Chondrocyte (in vitro differentiated cells): Measurements from ENCODE around the gene NOX5. TPM values are rescaled to one million over a fixed set of nuclear protein-coding genes. Genes with fewer than 3 reads are reported as not detected.

Experiments used
- DNase-seq: peaks from one replicate; pipeline ENCODE4 v3.0.0; 2021; ENCODE audit warnings: mixed read lengths, low spot score
- H3K27ac Mint-ChIP-seq: one replicate; pipeline ENCODE4 v1.8.0; 2021; ENCODE audit warnings: mild to moderate bottlenecking, moderate library complexity, mixed read lengths; ENCODE audit not compliant: unreplicated experiment
- H3K27me3 Mint-ChIP-seq: 2 replicates; pipeline ENCODE4 v1.8.0; 2021; ENCODE audit warnings: low read depth, mixed read lengths
- H3K36me3 Mint-ChIP-seq: 2 replicates; pipeline ENCODE4 v1.8.0; 2021; ENCODE audit warnings: low read depth, mixed read lengths
- H3K4me1 Mint-ChIP-seq: 2 replicates; pipeline ENCODE4 v1.8.0; 2021; ENCODE audit warnings: low read depth, mild to moderate bottlenecking, mixed read lengths
- H3K4me3 Mint-ChIP-seq: one replicate; pipeline ENCODE4 v1.8.0; 2021; ENCODE audit warnings: mild to moderate bottlenecking, moderate library complexity, mixed read lengths; ENCODE audit not compliant: unreplicated experiment
- H3K9me3 Mint-ChIP-seq: 2 replicates; pipeline ENCODE4 v1.8.0; 2021; ENCODE audit warnings: low read depth, mixed read lengths
- CTCF ChIP-seq: fragments of 200-600 bp; sonication (generic); IDR thresholded peaks from 2 replicates; pipeline ENCODE4 v1.5.0; 2021; ENCODE audit warnings: antibody characterized with exemption, mild to moderate bottlenecking, moderate library complexity
- total RNA-seq: library from RNA; stranded (reverse); gene quantifications from 3 replicates; pipeline ENCODE4 v1.2.1, GENCODE V29; 2021

The NOX5 gene
- total RNA-seq, 1 donor from 2014 or later = not detected

GRCh38 chr15:69060041-69060481 lies 45.6 kb downstream of the NOX5 start:
- H3K4me3 Mint-ChIP-seq = no peak overlapping the region
- no peaks in the 10 kb centered on the region for H3K9me3 Mint-ChIP-seq
- H3K27me3 Mint-ChIP-seq = peaks cover 14% of the 10 kb centered on the region
- no peak overlapping the region for H3K27ac Mint-ChIP-seq
- TF ChIP-seq CTCF = no peak
- H3K36me3 Mint-ChIP-seq = no peaks in the 10 kb centered on the region
- H3K4me1 Mint-ChIP-seq = peaks cover 11% of the 10 kb centered on the region
- no peak for DNase-seq

DNA sequence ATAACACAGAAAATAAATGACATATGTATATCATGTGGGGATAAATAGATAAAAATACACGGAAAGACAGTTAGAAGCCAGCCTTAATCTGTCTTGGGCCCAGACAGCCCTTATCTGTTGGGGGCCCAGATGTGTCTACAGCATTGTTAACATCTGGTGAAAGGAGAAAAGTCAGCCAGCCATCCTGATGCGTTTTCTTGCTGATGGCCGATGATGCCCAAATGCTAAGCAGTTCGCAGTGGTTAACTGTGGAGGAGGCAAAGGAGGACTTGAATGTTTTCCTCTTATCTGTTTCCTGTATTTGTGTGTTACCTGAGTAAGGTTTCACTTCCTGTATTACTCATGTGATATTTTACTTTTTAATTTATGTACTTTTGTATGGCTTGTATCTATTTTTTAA lies 46.2 kb downstream of the NOX5 start:
- Mint-ChIP-seq H3K9me3 (no peaks in the 10 kb centered on the region), H3K4me1 (peaks cover 11% of the 10 kb centered on the region), H3K4me3 (no peak overlapping the region), H3K36me3 (no peaks in the 10 kb centered on the region), H3K27me3 (peaks cover 14% of the 10 kb centered on the region), H3K27ac (no peak overlapping the region)
- no peak for DNase-seq
- no peak for TF ChIP-seq CTCF

DNA sequence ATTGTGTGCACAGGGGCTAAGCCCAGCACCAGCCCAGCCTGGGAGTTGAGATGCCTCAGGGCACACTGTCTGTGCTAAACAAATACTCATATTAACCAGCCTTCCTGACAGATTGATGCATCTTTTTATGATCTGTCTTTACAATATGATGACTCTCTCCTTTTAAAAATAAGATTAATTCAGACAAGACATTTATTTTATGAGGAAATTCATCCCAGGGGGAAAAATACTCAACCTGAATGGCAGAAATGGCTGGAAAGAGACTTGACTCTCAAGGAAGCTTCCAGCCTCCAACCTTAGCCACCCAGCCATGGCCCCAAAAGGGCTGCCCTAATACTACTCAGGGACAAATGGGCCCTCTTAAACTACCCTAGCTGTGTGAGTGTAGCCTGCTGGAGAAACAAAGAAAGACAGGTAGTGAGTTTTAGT lies 46.9 kb downstream of the NOX5 start:
- H3K27ac Mint-ChIP-seq = no peak overlapping the region
- TF ChIP-seq CTCF = peak; percentile 14
- H3K27me3 Mint-ChIP-seq = peaks cover 14% of the 10 kb centered on the region
- peaks cover 11% of the 10 kb centered on the region for H3K4me1 Mint-ChIP-seq
- H3K4me3 Mint-ChIP-seq = no peak overlapping the region
- no peak for DNase-seq
- no peaks in the 10 kb centered on the region for H3K9me3 Mint-ChIP-seq
- no peaks in the 10 kb centered on the region for H3K36me3 Mint-ChIP-seq

- DNase-seq = no peak
- TF ChIP-seq CTCF = no peak
- Mint-ChIP-seq H3K4me1 (peaks cover under 1% of the 10 kb centered on the region), H3K9me3 (peaks cover 8% of the 10 kb centered on the region), H3K36me3 (peaks cover 2% of the 10 kb centered on the region), H3K27me3 (no peaks in the 10 kb centered on the region), H3K4me3 (no peak overlapping the region), H3K27ac (no peak overlapping the region)
These were observed 50.2 kb downstream of the NOX5 start for GRCh38 chr15:69064649-69065048.

DNA sequence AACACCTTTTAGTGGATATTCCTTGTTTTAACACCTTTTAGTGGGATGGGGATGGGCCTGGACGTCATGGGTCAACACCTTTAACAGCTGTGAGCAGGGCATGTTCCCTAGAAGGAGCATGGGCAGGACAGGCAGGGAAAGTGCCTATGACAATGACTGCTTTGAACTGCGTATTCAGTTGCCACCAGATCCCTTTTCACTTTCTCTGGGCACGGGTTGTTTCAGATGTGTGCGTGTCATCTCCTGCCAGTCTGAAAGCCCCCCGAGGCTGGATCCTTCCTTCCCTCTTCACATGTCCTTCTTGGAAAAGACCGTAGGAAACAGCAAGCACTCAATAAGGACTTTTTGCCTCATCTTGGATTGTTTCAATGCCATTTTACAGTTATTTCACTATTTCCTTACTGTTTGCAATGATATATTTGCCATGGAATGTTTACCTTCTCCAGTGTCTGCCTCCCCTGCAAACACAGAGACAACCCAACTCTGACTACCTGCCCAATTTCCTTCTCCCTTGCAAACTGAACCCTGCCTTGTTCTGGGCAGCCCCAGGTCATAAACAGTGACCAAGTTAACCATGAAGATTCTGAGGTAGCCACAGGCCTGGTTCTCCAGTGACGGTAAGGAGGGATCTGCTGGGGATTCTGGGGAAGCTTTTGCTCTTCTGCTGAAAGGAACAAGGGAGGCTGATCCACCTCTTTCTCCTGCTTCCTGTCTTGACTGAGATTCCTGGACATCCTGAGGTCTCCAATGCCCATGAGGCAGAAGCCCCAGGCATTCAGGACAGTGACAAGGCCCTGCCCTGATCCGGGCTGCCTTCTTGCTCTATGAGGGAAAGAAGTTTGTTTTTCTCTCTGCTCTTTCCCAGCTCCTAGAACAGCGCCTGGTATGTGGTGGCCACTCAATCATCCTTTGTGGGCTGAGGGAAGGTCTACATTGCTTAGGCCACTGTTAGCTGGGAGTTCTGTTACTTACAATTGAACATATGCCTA lies 51.8 kb downstream of the NOX5 start:
- TF ChIP-seq CTCF = no peak
- Mint-ChIP-seq H3K27ac (no peak overlapping the region), H3K9me3 (peaks cover 12% of the 10 kb centered on the region), H3K4me3 (no peak overlapping the region), H3K36me3 (peaks cover 4% of the 10 kb centered on the region), H3K4me1 (no peaks in the 10 kb centered on the region), H3K27me3 (peaks cover 2% of the 10 kb centered on the region)
- DNase-seq = no peak
